Common myeloid progenitor, CD34-positive (primary cell): ENCODE measurements around the gene PEX14.

Source experiments
- CTCF ChIA-PET: fragments of 350-600 bp; sonication (Branson Sonifier 250); formaldehyde crosslinking; loops from one replicate; lab custom pipeline; 2021; ENCODE audit warnings: antibody characterized with exemption; lab: Charles Lee
- POLR2A ChIA-PET: fragments of 350-600 bp; sonication (Branson Sonifier 250); formaldehyde crosslinking; loops from one replicate; lab custom pipeline; 2021; ENCODE audit warnings: antibody characterized with exemption; lab: Charles Lee
- DNase-seq, 3 donors: peaks; one replicate each; pipeline versions ENCODE4 v3.0.0 to v3.0.0-alpha.2; 2013
- H3K27ac ChIP-seq, 2 experiments: 1 replicate in 1 of 2; 2 replicates in 1 of 2; pipeline ENCODE4 v1.7.0; 2013; ENCODE audit warnings: inconsistent platforms in 2 of 2, low read length in 2 of 2, mild to moderate bottlenecking in 2 of 2, low read depth in 1 of 2, moderate library complexity in 1 of 2; ENCODE audit not compliant: severe bottlenecking in 2 of 2, insufficient read depth in 1 of 2, poor library complexity in 1 of 2
- H3K27me3 ChIP-seq, 5 experiments: replicated peaks in 2 of 5; 1 replicate in 3 of 5; 2 replicates in 2 of 5; pipeline versions ENCODE4 v1.6.1 to v1.7.0; 2013; ENCODE audit warnings: low read length in 4 of 5, mild to moderate bottlenecking in 2 of 5, moderate library complexity in 2 of 5, inconsistent platforms in 1 of 5; ENCODE audit not compliant: insufficient read depth in 5 of 5, control insufficient read depth in 4 of 5
- H3K36me3 ChIP-seq, 4 experiments: 1 replicate in 2 of 4; 2 replicates in 2 of 4; pipeline versions ENCODE4 v1.6.1 to v1.7.0; 2013; ENCODE audit warnings: low read length in 3 of 4, control low read depth in 1 of 4, mild to moderate bottlenecking in 1 of 4; ENCODE audit not compliant: control insufficient read depth in 4 of 4, insufficient read depth in 4 of 4
- H3K4me1 ChIP-seq, 4 experiments: 1 replicate in 3 of 4; 2 replicates in 1 of 4; pipeline versions ENCODE4 v1.6.1 to v1.7.1; 2013; ENCODE audit warnings: low read length in 3 of 4, mild to moderate bottlenecking in 3 of 4, control low read depth in 1 of 4, inconsistent platforms in 1 of 4, moderate library complexity in 1 of 4; ENCODE audit not compliant: control insufficient read depth in 4 of 4, insufficient read depth in 4 of 4; ENCODE audit errors: control extremely low read depth in 1 of 4
- H3K4me3 ChIP-seq, 7 experiments: 1 replicate in 4 of 7; 2 replicates in 3 of 7; pipeline versions ENCODE4 v1.5.1 to v1.7.0; 2013; ENCODE audit warnings: mild to moderate bottlenecking in 7 of 7, low read length in 6 of 7, moderate library complexity in 6 of 7, inconsistent platforms in 2 of 7, low read depth in 2 of 7, control low read depth in 1 of 7; ENCODE audit not compliant: insufficient read depth in 4 of 7, control insufficient read depth in 1 of 7; ENCODE audit errors: extremely low read depth in 1 of 7
- H3K9me3 ChIP-seq, 5 experiments: 1 replicate in 4 of 5; 2 replicates in 1 of 5; pipeline versions ENCODE4 v1.6.1 to v1.7.1; 2013; ENCODE audit warnings: low read length in 4 of 5, mild to moderate bottlenecking in 2 of 5, inconsistent platforms in 1 of 5, low read depth in 1 of 5, moderate library complexity in 1 of 5; ENCODE audit not compliant: control insufficient read depth in 4 of 5, insufficient read depth in 2 of 5; ENCODE audit errors: control extremely low read depth in 1 of 5
- WGBS: methylation state at CpG from one replicate; pipeline ENCODE4 v1.1.5; 2013; ENCODE audit not compliant: insufficient coverage; 5-methylcytosine and 5-hydroxymethylcytosine counted together

PEX14 gene

DNA sequence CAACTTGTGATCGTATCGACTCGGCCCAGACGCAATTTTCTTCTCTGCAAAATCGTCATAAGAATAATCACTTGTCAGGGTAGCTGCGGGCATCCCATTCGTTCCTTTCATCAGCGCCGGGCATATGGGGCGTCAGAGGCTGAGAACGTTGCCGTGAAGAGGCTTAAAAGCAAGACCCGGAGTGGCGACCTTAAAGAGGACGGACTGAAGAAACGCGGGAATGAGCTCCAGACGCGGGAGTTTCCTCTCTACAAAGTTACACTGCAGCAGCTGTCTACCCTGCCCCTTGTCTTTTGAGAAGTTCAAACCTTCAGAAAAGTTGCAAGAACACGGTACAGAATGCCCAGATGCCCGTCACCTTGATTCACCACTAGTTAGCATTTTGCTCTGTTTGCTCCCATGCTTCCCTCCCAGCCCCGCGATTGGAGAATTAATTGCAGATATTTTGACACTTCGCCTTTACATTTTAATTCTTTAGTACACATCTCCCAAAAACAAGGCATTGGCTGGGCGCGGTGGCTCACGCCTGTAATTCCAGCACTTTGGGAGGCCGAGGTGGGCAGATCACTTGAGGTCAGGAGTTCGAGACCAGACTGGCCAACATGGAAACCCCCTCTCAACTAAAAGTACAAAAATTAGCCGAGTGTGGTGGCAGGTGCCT, 43.5 kb upstream of the PEX14 start:
- 25% methylated on average over 29 of the region's 30 CpGs for WGBS
- peak overlapping the region; percentile 74 to 92 for H3K27ac ChIP-seq
- peaks cover 0 to 4% (median under 1%) of the 10 kb centered on the region in 4 experiments for H3K36me3 ChIP-seq
- H3K4me3 ChIP-seq = peak overlapping the region; percentile 64 to 99 (median 89)
- no peaks in the 10 kb centered on the region for H3K9me3 ChIP-seq
- peak in 2 of 3 donors; percentile 55 to 60 for DNase-seq
- ChIA-PET CTCF (interaction anchor here (0.9 to 10.2 kb wide), 9 partner anchors 8 to 222 kb away, joined by 3 to 118 read pairs (median 4); partner anchors contain the start of gene DFFA), POLR2A (no interaction called here)
- H3K27me3 ChIP-seq = no peaks in the 10 kb centered on the region
- peaks cover 3 to 24% (median 16%) of the 10 kb centered on the region in 4 experiments for H3K4me1 ChIP-seq

DNA sequence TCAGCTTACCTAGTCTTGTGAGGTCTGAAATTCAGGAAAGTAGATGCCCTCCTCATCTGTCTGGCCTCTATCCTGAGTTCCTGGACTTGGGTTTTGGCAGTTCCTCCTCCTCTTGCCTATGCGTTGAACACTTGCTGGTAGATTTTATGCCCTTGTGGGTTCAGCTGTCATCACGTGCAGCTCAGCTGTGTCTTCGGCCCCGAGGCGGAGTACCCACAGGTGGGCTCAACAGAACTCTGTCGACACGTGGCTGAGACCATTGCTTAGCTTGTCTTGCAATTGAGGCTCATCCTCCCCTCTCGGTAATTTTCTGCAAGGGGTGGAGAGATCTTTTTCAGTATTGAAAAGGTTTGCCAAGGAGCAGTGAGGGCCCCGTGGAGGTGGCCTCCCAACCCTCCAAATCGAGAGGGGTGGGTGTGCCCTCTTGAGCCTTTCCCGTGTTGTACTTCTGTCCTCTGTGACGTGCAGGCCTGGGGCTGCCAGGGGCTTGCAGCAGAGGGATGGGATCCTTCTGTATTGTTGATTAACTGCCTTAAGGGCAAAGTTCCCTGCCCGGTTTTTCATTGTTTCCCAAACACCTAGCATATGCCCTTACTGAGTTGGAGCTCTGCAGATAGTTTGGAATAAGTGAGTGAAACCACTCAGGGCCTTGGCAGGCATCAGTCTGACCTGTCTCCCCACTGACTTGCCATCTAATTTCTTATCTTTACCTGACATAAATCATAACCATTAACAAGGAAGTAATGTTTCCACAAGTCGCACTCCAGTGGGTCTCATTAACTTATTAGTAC, 41.6 kb upstream of the PEX14 start:
- 91% methylated on average over 11 of the region's 14 CpGs for WGBS
- no peak overlapping the region for H3K27ac ChIP-seq
- CTCF ChIA-PET = interaction anchor here (0.9 to 10.2 kb wide), 4 partner anchors 11 to 60 kb away, joined by 3 to 118 read pairs (median 4); no protein-coding TSS in a partner anchor

DNA sequence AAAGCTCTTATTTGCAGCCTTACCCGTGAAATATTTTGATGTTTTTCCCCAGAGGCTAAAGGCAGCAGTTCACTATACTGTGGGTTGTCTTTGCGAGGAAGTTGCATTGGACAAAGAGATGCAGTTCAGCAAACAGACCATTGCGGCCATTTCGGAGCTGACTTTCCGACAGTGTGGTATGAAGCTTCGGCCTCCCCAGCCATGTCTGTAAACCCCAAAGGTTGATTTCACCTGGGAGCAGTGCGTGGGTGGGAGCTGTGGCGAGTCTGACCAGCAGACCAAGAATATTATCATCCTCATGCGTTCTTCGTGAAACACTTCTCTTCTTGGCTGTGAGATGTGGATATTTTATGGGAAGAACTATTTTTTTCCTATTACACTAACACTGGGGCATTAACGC, 41.0 kb upstream of the PEX14 start:
- H3K27me3 ChIP-seq = no peaks in the 10 kb centered on the region
- POLR2A ChIA-PET = interaction anchor here (0.7 kb wide), 1 partner anchor 108 kb away, joined by 3 read pairs; no protein-coding TSS in a partner anchor
- no peaks in the 10 kb centered on the region for H3K9me3 ChIP-seq
- CTCF ChIA-PET = interaction anchor here (0.9 to 10.2 kb wide), 4 partner anchors 10 to 60 kb away, joined by 3 to 118 read pairs (median 4); no protein-coding TSS in a partner anchor
- WGBS = 96% methylated on average over 6 of the region's 11 CpGs
- peaks cover 0 to 4% (median under 1%) of the 10 kb centered on the region in 4 experiments for H3K36me3 ChIP-seq
- DNase-seq = no peak
- H3K4me1 ChIP-seq = peaks cover 3 to 20% (median 14%) of the 10 kb centered on the region in 4 experiments
- no peak overlapping the region for H3K4me3 ChIP-seq
- no peak overlapping the region for H3K27ac ChIP-seq

More for the DNA sequence above, 41.6 kb upstream of the PEX14 start:
- H3K27me3 ChIP-seq = no peaks in the 10 kb centered on the region
- POLR2A ChIA-PET = interaction anchor here (0.7 kb wide), 1 partner anchor 107 kb away, joined by 3 read pairs; no protein-coding TSS in a partner anchor
- peaks cover 3 to 20% (median 14%) of the 10 kb centered on the region in 4 experiments for H3K4me1 ChIP-seq
- no peaks in the 10 kb centered on the region for H3K9me3 ChIP-seq
- H3K4me3 ChIP-seq = no peak overlapping the region
- H3K36me3 ChIP-seq = peaks cover 0 to 4% (median under 1%) of the 10 kb centered on the region in 4 experiments
- no peak for DNase-seq

DNA sequence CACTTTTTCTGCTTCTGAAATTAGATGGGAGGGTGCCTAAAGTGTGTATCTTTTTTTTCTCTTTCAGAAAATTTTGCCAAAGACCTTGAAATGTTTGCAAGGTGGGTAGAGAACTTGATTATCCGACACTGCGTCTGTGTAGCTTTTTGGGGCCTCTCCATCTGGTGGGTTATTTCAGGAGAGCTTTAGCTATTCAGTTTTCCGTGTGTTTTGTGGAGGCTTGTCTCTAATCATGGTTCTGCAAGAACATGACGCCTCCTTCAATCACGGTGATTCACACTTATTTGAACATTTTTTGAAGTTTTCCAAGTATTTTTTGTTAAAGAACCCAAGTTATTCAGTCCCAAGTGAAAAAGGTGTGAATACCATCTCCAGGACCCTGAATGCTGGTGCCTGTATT, 40.2 kb upstream of the PEX14 start:
- POLR2A ChIA-PET = interaction anchor here (0.7 kb wide), 1 partner anchor 33 kb away, joined by 3 read pairs; no protein-coding TSS in a partner anchor
- H3K36me3 ChIP-seq = peaks cover 0 to 4% (median under 1%) of the 10 kb centered on the region in 4 experiments
- DNase-seq = no peak
- H3K4me1 ChIP-seq = peaks cover 3 to 18% (median 13%) of the 10 kb centered on the region in 4 experiments
- H3K4me3 ChIP-seq = no peak overlapping the region
- no peak overlapping the region for H3K27ac ChIP-seq
- H3K27me3 ChIP-seq = no peaks in the 10 kb centered on the region
- no peaks in the 10 kb centered on the region for H3K9me3 ChIP-seq
- CTCF ChIA-PET = interaction anchor here (1.9 to 10.2 kb wide), 3 partner anchors 10 to 59 kb away, joined by 4 to 118 read pairs (median 5); no protein-coding TSS in a partner anchor
- 100% methylated on average over 1 of the region's 5 CpGs for WGBS

DNA sequence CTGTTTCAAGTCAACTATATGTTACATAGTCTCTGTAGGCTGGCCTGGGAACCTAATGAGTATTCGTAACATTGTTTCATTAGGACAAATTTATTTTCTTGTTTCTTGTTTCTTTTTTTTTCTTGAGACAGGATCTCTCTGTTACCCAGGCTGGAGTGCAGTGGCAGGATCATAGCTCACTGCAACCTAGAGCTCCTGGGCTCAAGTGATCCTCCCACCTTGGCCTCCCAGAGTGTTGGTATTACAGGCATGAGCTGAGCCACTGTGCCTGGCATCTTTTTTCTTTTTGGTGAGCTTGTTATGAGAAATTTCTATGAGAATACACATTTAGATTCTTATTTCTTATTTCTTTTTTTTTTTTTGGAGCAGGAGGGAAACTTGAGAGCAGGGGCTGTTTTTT, 37.7 kb upstream of the PEX14 start:
- ChIA-PET POLR2A (no interaction called here), CTCF (interaction anchor here (0.7 to 10.2 kb wide), 3 partner anchors 56 to 107 kb away, joined by 3 to 118 read pairs (median 5); no protein-coding TSS in a partner anchor)
- Histone ChIP-seq H3K9me3 (no peaks in the 10 kb centered on the region), H3K4me1 (no peaks in the 10 kb centered on the region), H3K27ac (no peak overlapping the region), H3K36me3 (peaks cover 0 to 13% (median 9%) of the 10 kb centered on the region in 4 experiments), H3K4me3 (no peak overlapping the region), H3K27me3 (no peaks in the 10 kb centered on the region)
- DNase-seq = no peak
- 100% methylated on average over 1 of the region's 1 CpG for WGBS

DNA sequence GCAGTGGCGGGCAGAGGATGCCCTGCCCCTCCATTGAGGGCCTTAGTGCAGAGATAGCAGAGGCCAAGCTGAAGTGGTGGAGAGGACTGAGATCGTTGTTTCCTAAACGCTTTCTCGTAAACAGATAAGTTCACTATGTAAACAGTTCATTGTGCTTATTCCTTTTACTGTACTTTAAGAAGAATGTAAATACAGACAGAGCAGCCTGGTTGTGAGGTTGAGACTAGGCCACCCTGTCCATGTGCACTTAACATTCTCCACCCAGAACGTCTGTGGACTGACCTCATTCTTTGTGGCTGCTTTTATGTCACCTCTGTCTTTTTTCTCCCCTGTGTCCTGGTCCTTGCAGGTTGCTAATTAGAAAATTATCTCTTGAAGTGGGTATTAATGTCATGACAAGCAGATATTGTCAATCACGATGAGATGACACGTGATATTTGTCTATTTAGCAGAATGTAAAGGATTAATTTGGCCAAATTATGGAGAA, 36.0 kb upstream of the PEX14 start:
- DNase-seq = no peak
- CTCF ChIA-PET = interaction anchor here (1.0 to 1.6 kb wide), 2 partner anchors 8 to 56 kb away, joined by 4 to 7 read pairs; partner anchors contain the start of gene CENPS
- Histone ChIP-seq H3K27me3 (no peaks in the 10 kb centered on the region), H3K27ac (no peak overlapping the region), H3K36me3 (peaks cover 0 to 11% (median 9%) of the 10 kb centered on the region in 4 experiments), H3K4me1 (no peaks in the 10 kb centered on the region), H3K4me3 (no peak overlapping the region), H3K9me3 (no peaks in the 10 kb centered on the region)
- POLR2A ChIA-PET = no interaction called here
- 92% methylated on average over 4 of the region's 7 CpGs for WGBS
